ENCODE data around the gene XPO6.

Gene XPO6

GRCh38 chr16:28136751-28137434 lies 74.9 kb downstream of the XPO6 start:
- TF ChIP-seq POLR2AphosphoS5 (IDR thresholded peaks at IDR 0.05; ENCODE audit: low read depth) (no peak), CTCF (IDR thresholded peaks at IDR 0.05; ENCODE audit: insufficient read depth, low read length) (no peak), REST (IDR thresholded peaks at IDR 0.05; ENCODE audit: insufficient replicate concordance, low read depth) (no peak), SPI1 (IDR thresholded peaks at IDR 0.05; ENCODE audit: borderline replicate concordance, low read depth) (no peak), GABPA (IDR thresholded peaks at IDR 0.05; ENCODE audit: low read depth) (no peak)
- DNase-seq (ENCODE audit: low read depth in 1 of 2, low spot score in 1 of 2), result no peak
- no peak overlapping the region for H3K4me3 ChIP-seq (replicated peaks; ENCODE audit: insufficient read depth, low read length)
- no peaks in the 10 kb centered on the region for H3K27me3 ChIP-seq (ENCODE audit: insufficient read depth, poor library complexity, severe bottlenecking)
- no peak overlapping the region for H3K27ac ChIP-seq (replicated peaks)

GRCh38 chr16:28133666-28134065 lies 78.1 kb downstream of the XPO6 start:
- H3K4me3 ChIP-seq (replicated peaks; ENCODE audit: insufficient read depth, low read length), result no peak overlapping the region
- TF ChIP-seq CTCF (IDR thresholded peaks at IDR 0.05; ENCODE audit: insufficient read depth, low read length) (no peak), GABPA (IDR thresholded peaks at IDR 0.05; ENCODE audit: low read depth) (no peak), POLR2AphosphoS5 (IDR thresholded peaks at IDR 0.05; ENCODE audit: low read depth) (no peak), SPI1 (IDR thresholded peaks at IDR 0.05; ENCODE audit: borderline replicate concordance, low read depth) (no peak), REST (IDR thresholded peaks at IDR 0.05; ENCODE audit: insufficient replicate concordance, low read depth) (no peak)
- no peaks in the 10 kb centered on the region for H3K27me3 ChIP-seq (ENCODE audit: insufficient read depth, poor library complexity, severe bottlenecking)
- H3K27ac ChIP-seq (replicated peaks), result no peak overlapping the region
- no peak for DNase-seq (ENCODE audit: low read depth in 1 of 2, low spot score in 1 of 2)

- no peaks in the 10 kb centered on the region for H3K27me3 ChIP-seq (ENCODE audit: insufficient read depth, poor library complexity, severe bottlenecking)
- DNase-seq (ENCODE audit: low read depth in 1 of 2, low spot score in 1 of 2), result no peak
- H3K4me3 ChIP-seq (replicated peaks; ENCODE audit: insufficient read depth, low read length), result no peak overlapping the region
- TF ChIP-seq REST (IDR thresholded peaks at IDR 0.05; ENCODE audit: insufficient replicate concordance, low read depth) (no peak), SPI1 (IDR thresholded peaks at IDR 0.05; ENCODE audit: borderline replicate concordance, low read depth) (no peak), GABPA (IDR thresholded peaks at IDR 0.05; ENCODE audit: low read depth) (no peak), CTCF (IDR thresholded peaks at IDR 0.05; ENCODE audit: insufficient read depth, low read length) (no peak), POLR2AphosphoS5 (IDR thresholded peaks at IDR 0.05; ENCODE audit: low read depth) (no peak)
- H3K27ac ChIP-seq (replicated peaks), result no peak overlapping the region
Measured at GRCh38 chr16:28131743-28132393, 79.9 kb downstream of the XPO6 start.

Measured in HL-60 (cell line).